ENCODE results near the gene EXOC6.

The EXOC6 gene

DNA sequence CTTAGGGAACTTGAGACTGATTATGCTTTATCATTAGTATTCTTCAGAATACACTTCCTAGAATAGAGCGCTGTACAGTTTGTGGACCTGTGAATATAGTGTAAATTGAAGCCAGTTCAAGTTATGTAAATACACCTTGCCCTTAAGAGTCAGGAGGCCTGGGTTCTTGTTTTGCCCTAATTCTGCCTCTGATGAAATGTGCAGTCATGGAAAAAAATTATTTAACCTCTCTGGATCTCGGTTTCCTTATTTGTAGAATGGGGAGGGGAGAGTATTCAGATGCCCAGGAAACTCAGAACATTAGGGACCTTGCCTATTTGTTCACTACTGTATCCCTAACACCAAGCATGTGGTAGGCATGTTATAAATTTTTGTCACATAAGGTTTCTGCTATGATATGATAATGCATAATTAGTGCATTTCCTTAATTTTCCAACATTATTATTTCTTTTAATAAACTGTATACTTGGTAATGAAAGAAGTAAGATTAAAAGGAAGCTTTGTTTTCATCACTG lies 1.3 kb downstream of the EXOC6 start:
- TF ChIP-seq, protein P1, sequence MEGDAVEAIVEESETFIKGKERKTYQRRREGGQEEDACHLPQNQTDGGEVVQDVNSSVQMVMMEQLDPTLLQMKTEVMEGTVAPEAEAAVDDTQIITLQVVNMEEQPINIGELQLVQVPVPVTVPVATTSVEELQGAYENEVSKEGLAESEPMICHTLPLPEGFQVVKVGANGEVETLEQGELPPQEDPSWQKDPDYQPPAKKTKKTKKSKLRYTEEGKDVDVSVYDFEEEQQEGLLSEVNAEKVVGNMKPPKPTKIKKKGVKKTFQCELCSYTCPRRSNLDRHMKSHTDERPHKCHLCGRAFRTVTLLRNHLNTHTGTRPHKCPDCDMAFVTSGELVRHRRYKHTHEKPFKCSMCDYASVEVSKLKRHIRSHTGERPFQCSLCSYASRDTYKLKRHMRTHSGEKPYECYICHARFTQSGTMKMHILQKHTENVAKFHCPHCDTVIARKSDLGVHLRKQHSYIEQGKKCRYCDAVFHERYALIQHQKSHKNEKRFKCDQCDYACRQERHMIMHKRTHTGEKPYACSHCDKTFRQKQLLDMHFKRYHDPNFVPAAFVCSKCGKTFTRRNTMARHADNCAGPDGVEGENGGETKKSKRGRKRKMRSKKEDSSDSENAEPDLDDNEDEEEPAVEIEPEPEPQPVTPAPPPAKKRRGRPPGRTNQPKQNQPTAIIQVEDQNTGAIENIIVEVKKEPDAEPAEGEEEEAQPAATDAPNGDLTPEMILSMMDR (IDR thresholded peaks at IDR 0.05; ENCODE audit: control insufficient read depth, insufficient read depth, low read depth, low read length, missing control alignments) = no peak
- no peak overlapping the region for H3K4me3 ChIP-seq (ENCODE audit: control insufficient read depth, low read depth, low read length)
- DNase-seq (ENCODE audit: low read depth) = no peak

DNA sequence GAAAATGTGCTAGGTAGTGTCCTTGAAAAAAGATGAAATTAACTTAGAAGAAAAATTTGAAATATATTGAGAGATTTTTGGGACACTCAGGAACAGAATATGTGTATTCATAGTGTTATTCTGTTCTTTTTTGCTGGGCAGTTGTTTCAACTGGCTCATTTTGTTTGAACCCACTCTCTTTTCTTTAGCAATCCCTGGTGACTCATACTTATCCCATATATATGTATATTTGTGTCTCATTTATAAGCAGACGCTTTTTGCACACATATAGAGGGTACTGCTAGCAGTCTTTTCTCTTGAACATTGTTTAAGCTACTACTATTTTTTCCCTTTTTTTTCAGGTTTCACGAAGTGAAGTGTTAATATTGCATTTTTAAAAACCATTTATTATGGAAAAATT lies 1.9 kb downstream of the EXOC6 start:
- no peak overlapping the region for H3K4me3 ChIP-seq (ENCODE audit: control insufficient read depth, low read depth, low read length)
- TF ChIP-seq, protein P1 (IDR thresholded peaks at IDR 0.05; ENCODE audit: control insufficient read depth, insufficient read depth, low read depth, low read length, missing control alignments) = no peak
- DNase-seq (ENCODE audit: low read depth) = no peak

DNA sequence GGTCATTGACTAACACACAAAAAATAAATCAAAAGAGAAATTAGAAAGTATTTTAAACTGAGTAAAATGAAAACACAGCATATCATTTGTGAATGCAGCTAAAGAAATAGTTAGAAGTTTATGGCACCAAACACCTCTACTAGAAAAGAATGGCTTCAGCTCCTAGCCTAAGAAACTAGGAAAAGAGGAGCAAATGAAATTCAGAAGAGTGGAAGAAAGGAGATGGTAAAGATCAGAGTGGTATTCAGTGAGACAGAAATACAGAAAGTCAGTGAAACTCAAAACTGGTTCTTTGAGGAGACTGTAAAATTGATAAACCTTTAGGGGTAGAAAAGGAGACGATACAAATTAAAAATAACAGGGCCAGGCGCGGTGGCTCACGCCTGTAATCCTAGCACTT lies 2.7 kb downstream of the EXOC6 start:
- TF ChIP-seq, protein P1 (IDR thresholded peaks at IDR 0.05; ENCODE audit: control insufficient read depth, insufficient read depth, low read depth, low read length, missing control alignments) = no peak
- no peak overlapping the region for H3K4me3 ChIP-seq (ENCODE audit: control insufficient read depth, low read depth, low read length)

DNA sequence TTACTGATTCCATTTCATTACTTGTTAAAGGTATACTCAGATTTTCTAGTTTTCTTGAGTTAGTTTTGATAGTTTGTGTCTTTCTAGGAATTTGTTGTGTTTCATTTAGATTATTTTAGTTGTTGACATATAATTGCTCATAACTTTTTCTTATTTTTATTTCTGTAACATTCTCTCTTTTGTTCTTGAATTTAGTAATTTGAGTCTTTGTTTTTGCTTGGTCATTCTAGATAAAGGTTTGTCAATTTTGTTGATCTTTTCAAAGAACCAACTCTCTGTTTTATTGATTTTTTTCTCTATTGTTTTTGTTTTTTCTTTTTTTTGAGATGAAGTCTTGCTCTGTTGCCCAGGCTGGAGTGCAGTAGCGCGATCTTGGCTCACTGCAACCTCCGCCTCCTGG lies 7.2 kb downstream of the EXOC6 start:
- TF ChIP-seq, protein P1 (IDR thresholded peaks at IDR 0.05; ENCODE audit: control insufficient read depth, insufficient read depth, low read depth, low read length, missing control alignments) = no peak
- DNase-seq (ENCODE audit: low read depth) = no peak
- no peak overlapping the region for H3K4me3 ChIP-seq (ENCODE audit: control insufficient read depth, low read depth, low read length)

More for the DNA sequence above, 2.7 kb downstream of the EXOC6 start:
- DNase-seq (ENCODE audit: low read depth) = no peak

DNA sequence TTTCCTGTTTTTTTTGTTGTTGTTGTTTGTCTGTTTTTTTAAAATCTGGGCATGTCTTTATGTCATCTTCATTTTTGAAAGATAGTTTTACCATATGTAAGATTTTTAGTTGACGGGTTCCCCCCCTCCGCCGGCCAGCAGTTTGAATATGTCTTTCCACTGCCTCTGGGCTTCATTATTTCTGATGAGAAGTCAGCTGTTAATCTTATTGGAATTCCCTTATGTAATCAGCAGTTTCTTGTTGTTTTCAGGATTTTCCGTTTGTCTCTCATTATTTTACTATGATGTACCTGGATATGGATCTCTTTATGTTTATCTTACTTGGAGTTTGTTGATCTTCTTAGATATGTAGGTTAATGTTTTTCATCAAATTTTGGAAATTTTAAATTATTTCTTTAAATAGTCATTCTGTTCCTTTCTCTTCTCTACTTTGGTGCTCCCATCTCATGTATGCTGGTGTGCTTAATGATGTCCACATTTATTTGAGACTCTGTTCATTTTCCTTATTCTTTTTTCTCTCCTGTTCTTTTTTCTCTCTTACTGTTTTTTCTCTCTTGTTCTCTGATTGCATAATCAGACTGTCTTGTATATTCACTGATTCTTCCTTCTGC lies 9.7 kb downstream of the EXOC6 start:
- no peak overlapping the region for H3K4me3 ChIP-seq (ENCODE audit: control insufficient read depth, low read depth, low read length)
- TF ChIP-seq, protein P1 (IDR thresholded peaks at IDR 0.05; ENCODE audit: control insufficient read depth, insufficient read depth, low read depth, low read length, missing control alignments) = no peak
- DNase-seq (ENCODE audit: low read depth) = no peak

DNA sequence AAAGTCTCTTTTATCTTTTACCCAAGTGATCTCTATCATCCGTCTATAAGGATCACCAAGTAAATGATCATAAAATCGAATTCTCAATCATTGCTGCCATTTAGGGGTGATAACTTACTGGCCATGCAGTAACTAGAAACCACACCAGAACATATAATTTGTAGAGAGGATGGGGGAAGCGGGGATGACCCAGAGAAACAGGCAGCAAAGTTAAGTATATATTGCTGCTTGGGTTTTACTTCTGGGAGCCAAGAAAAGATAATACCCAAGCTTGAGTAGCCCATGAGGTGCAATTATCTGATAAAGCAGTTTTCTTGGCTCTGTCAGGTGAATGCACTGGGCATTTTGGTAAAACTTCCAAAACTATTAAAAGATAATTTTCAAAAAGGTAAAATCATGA lies 18.9 kb downstream of the EXOC6 start:
- no peak overlapping the region for H3K4me3 ChIP-seq (ENCODE audit: control insufficient read depth, low read depth, low read length)
- TF ChIP-seq, protein P1 (IDR thresholded peaks at IDR 0.05; ENCODE audit: control insufficient read depth, insufficient read depth, low read depth, low read length, missing control alignments) = no peak
- no peak for DNase-seq (ENCODE audit: low read depth)

Measured in AG09309 (cell line).